Naive thymus-derived CD4-positive, alpha-beta T cell (primary cell): ENCODE results near the gene LIN7C. TPM values are rescaled to one million over a fixed set of nuclear protein-coding genes. Genes with fewer than 3 reads are reported as not detected.

Source experiments
- ATAC-seq: fragments of 150-1000 bp; cut with Tn5 transposase; 2 replicates; pipeline ENCODE4 v1.10.0; 2021; ENCODE audit warnings: mild to moderate bottlenecking, moderate library complexity
- CTCF ChIA-PET: fragments of 350-600 bp; sonication (Branson Sonifier 250); formaldehyde crosslinking; loops from one replicate; lab custom pipeline; 2021; ENCODE audit warnings: antibody characterized with exemption; lab: Charles Lee
- POLR2A ChIA-PET: fragments of 350-600 bp; sonication (Branson Sonifier 250); formaldehyde crosslinking; loops from one replicate; lab custom pipeline; 2021; ENCODE audit warnings: antibody characterized with exemption, inconsistent platforms; lab: Charles Lee
- DNase-seq, 9 donors: peaks; one replicate each; pipeline versions ENCODE4 v3.0.0 to v3.0.0-alpha.2; 2020 to 2022; ENCODE audit warnings: mixed read lengths in 1 of 9
- H3K27ac ChIP-seq: one replicate; pipeline ENCODE4 v1.7.0; 2013; ENCODE audit warnings: mild to moderate bottlenecking, low read depth, low read length, moderate library complexity
- H3K27me3 ChIP-seq, 2 donors: one replicate each; pipeline ENCODE4 v1.7.0; 2013; ENCODE audit warnings: low read length in 2 of 2, mild to moderate bottlenecking in 2 of 2, moderate library complexity in 2 of 2; ENCODE audit not compliant: control insufficient read depth in 2 of 2, insufficient read depth in 2 of 2
- H3K36me3 ChIP-seq, 3 experiments: 1 replicate in 2 of 3; 2 replicates in 1 of 3; pipeline ENCODE4 v1.7.0; 2013; ENCODE audit warnings: low read length in 3 of 3, mild to moderate bottlenecking in 3 of 3, moderate library complexity in 1 of 3; ENCODE audit not compliant: insufficient read depth in 3 of 3, control insufficient read depth in 2 of 3
- H3K4me1 ChIP-seq, 2 donors: one replicate each; pipeline ENCODE4 v1.7.0; 2013; ENCODE audit warnings: low read length in 2 of 2, mild to moderate bottlenecking in 2 of 2, moderate library complexity in 1 of 2; ENCODE audit not compliant: control insufficient read depth in 2 of 2, insufficient read depth in 2 of 2
- H3K4me3 ChIP-seq: 2 replicates; pipeline ENCODE4 v1.7.0; 2013; ENCODE audit warnings: mild to moderate bottlenecking, low read length
- H3K9me3 ChIP-seq, 3 experiments: 1 replicate in 2 of 3; 2 replicates in 1 of 3; pipeline ENCODE4 v1.7.0; 2013; ENCODE audit warnings: low read length in 3 of 3; ENCODE audit not compliant: control insufficient read depth in 2 of 3
- H3K27ac Mint-ChIP-seq, 9 donors: one replicate each; pipeline ENCODE4 v1.8.0; 2020 to 2022; ENCODE audit warnings: mixed read lengths in 9 of 9, mild to moderate bottlenecking in 8 of 9, moderate library complexity in 5 of 9, inconsistent platforms in 2 of 9
- H3K27me3 Mint-ChIP-seq, 5 donors: one replicate each; pipeline ENCODE4 v1.8.0; 2021 to 2022; ENCODE audit warnings: mixed read lengths in 5 of 5, mild to moderate bottlenecking in 1 of 5
- H3K36me3 Mint-ChIP-seq, 5 donors: one replicate each; pipeline ENCODE4 v1.8.0; 2020 to 2022; ENCODE audit warnings: mixed read lengths in 5 of 5, mild to moderate bottlenecking in 3 of 5, inconsistent platforms in 1 of 5
- H3K4me1 Mint-ChIP-seq, 7 donors: one replicate each; pipeline ENCODE4 v1.8.0; 2020 to 2022; ENCODE audit warnings: mixed read lengths in 7 of 7, mild to moderate bottlenecking in 3 of 7, inconsistent platforms in 1 of 7
- H3K4me3 Mint-ChIP-seq, 10 donors: one replicate each; pipeline ENCODE4 v1.8.0; 2020 to 2022; ENCODE audit warnings: mild to moderate bottlenecking in 10 of 10, mixed read lengths in 10 of 10, moderate library complexity in 6 of 10, inconsistent platforms in 2 of 10
- H3K9me3 Mint-ChIP-seq, 11 donors: one replicate each; pipeline ENCODE4 v1.8.0; 2020 to 2022; ENCODE audit warnings: mixed read lengths in 11 of 11, mild to moderate bottlenecking in 4 of 11, inconsistent platforms in 1 of 11, moderate library complexity in 1 of 11
- intact Hi-C, 2 donors: fragments of 100-400 bp; cut with micrococcal nuclease; formaldehyde crosslinking; loops; one replicate each; pipeline ENCODE4 v1.15.1; 2023
- polyA plus RNA-seq, 2 donors: library from polyadenylated mRNA; unstranded; fragments of 300-500 nt; fragmentation: Illumina TruSeq; gene quantifications; one replicate each; pipeline ENCODE4 v1.2.3, GENCODE V29; 2021
- total RNA-seq, 6 experiments: library from RNA in 5 of 6; stranded (reverse) in 5 of 6; gene quantifications; 1 replicate in 5 of 6; 2 replicates in 1 of 6; pipeline ENCODE4 v1.2.3 and lab custom pipeline; 2021 to 2026

LIN7C gene
- total and polyA plus RNA-seq, 7 experiments from 2014 or later: 11.5 to 31.3 (median 22.0) TPM

- Histone ChIP-seq H3K27ac (no peak overlapping the region), H3K27me3 (no peaks in the 10 kb centered on the region), H3K4me3 (no peak overlapping the region), H3K36me3 (no peaks in the 10 kb centered on the region), H3K9me3 (no peaks in the 10 kb centered on the region), H3K4me1 (peaks cover 4 to 9% of the 10 kb centered on the region in 2 donors)
- H3K27me3 Mint-ChIP-seq: peaks cover 0 to 30% (median 7%) of the 10 kb centered on the region in 5 donors
- no peaks in the 10 kb centered on the region for H3K9me3 Mint-ChIP-seq
- no peak overlapping the region for H3K27ac Mint-ChIP-seq
- peaks cover 0 to 2% (median 0%) of the 10 kb centered on the region in 5 donors for H3K36me3 Mint-ChIP-seq
- ChIA-PET CTCF (interaction anchor here (1.5 kb wide), 1 partner anchor 10 kb away, joined by 4 read pairs; no protein-coding TSS in a partner anchor), POLR2A (no interaction called here)
- intact Hi-C loops: no loop called here
- H3K4me1 Mint-ChIP-seq: peaks cover 6 to 20% (median 19%) of the 10 kb centered on the region in 7 donors
- no peak overlapping the region for H3K4me3 Mint-ChIP-seq
- DNase-seq: no peak
- no peak for ATAC-seq
Observed at GRCh38 chr11:27475622-27476021, 30.9 kb downstream of the LIN7C start.

GRCh38 chr11:27473017-27473406 is 33.6 kb downstream of the LIN7C start:
- peak overlapping the region; percentile 88 to 98 (median 96) for H3K4me3 Mint-ChIP-seq
- peaks cover 0 to 2% (median 0%) of the 10 kb centered on the region in 5 donors for H3K36me3 Mint-ChIP-seq
- peaks cover 0 to 55% (median 7%) of the 10 kb centered on the region in 5 donors for H3K27me3 Mint-ChIP-seq
- H3K9me3 Mint-ChIP-seq: no peaks in the 10 kb centered on the region
- H3K4me3 ChIP-seq: no peak overlapping the region
- no peak overlapping the region for H3K27ac ChIP-seq
- ChIA-PET CTCF (interaction anchor here (0.6 to 1.4 kb wide), 2 partner anchors 13 to 106 kb away, joined by 3 to 8 read pairs; no protein-coding TSS in a partner anchor), POLR2A (interaction anchor here (1.5 kb wide), 1 partner anchor 13 kb away, joined by 3 read pairs; no protein-coding TSS in a partner anchor)
- ATAC-seq: no peak
- peaks cover 4 to 10% of the 10 kb centered on the region in 2 donors for H3K4me1 ChIP-seq
- H3K27me3 ChIP-seq: no peaks in the 10 kb centered on the region
- DNase-seq: no peak
- H3K27ac Mint-ChIP-seq: peak overlapping the region in 7 of 9 donors; percentile 60 to 90 (median 77)
- H3K36me3 ChIP-seq: no peaks in the 10 kb centered on the region
- intact Hi-C loops: loop anchor here in 1 of 2 donors (2.0 kb wide), 1 partner anchor 34 kb away; the partner anchor contains the start of gene LIN7C
- H3K9me3 ChIP-seq: no peaks in the 10 kb centered on the region
- H3K4me1 Mint-ChIP-seq: peaks cover 6 to 29% (median 21%) of the 10 kb centered on the region in 7 donors

- peaks cover 6 to 29% (median 21%) of the 10 kb centered on the region in 7 donors for H3K4me1 Mint-ChIP-seq
- DNase-seq (peak; percentile 33 to 79 (median 70)), ATAC-seq (peak; percentile 90)
- H3K27ac ChIP-seq: peak within 1 kb of the TSS; percentile 33
- no peaks in the 10 kb centered on the region for H3K36me3 ChIP-seq
- peak within 1 kb of the TSS; percentile 18 to 90 (median 77) for H3K27ac Mint-ChIP-seq
- H3K4me1 ChIP-seq: peaks cover 4 to 10% of the 10 kb centered on the region in 2 donors
- H3K9me3 ChIP-seq: no peaks in the 10 kb centered on the region
- peak within 1 kb of the TSS; percentile 73 for H3K4me3 ChIP-seq
- no peaks in the 10 kb centered on the region for H3K9me3 Mint-ChIP-seq
- H3K36me3 Mint-ChIP-seq: peaks cover 0 to 2% (median 0%) of the 10 kb centered on the region in 5 donors
- POLR2A ChIA-PET: interaction anchor here (0.7 to 1.5 kb wide), 2 partner anchors 14 to 129 kb away, joined by 3 read pairs; no protein-coding TSS in a partner anchor
- CTCF ChIA-PET: interaction anchor here (0.6 to 1.4 kb wide), 2 partner anchors 14 to 106 kb away, joined by 3 to 8 read pairs; no protein-coding TSS in a partner anchor
- peak within 1 kb of the TSS; percentile 88 to 98 (median 96) for H3K4me3 Mint-ChIP-seq
- H3K27me3 ChIP-seq: no peaks in the 10 kb centered on the region
- H3K27me3 Mint-ChIP-seq: peaks cover 0 to 59% (median 7%) of the 10 kb centered on the region in 5 donors
- intact Hi-C loops: loop anchor here (1.0 to 2.0 kb wide), 4 partner anchors 14 to 109 kb away; partner anchors contain the start of genes LIN7C (in 2 of the 2) and CCDC34 (in 1 of the 2)
Observed at GRCh38 chr11:27472398-27473016, 34.1 kb downstream of the LIN7C start, which contains the start of gene LGR4. LGR4 (minus strand) TSS chr11:27472790; CDS start chr11:27472302, 488 bp downstream.

- H3K4me3 Mint-ChIP-seq: peak overlapping the region; percentile 60 to 93 (median 80)
- peaks cover 0 to 59% (median 7%) of the 10 kb centered on the region in 5 donors for H3K27me3 Mint-ChIP-seq
- H3K4me1 Mint-ChIP-seq: peaks cover 6 to 29% (median 21%) of the 10 kb centered on the region in 7 donors
- ChIA-PET CTCF (interaction anchor here (1.4 kb wide), 1 partner anchor 14 kb away, joined by 8 read pairs; no protein-coding TSS in a partner anchor), POLR2A (interaction anchor here (0.7 to 1.5 kb wide), 2 partner anchors 15 to 129 kb away, joined by 3 read pairs; no protein-coding TSS in a partner anchor)
- H3K4me3 ChIP-seq: peak overlapping the region; percentile 73
- peaks cover 0 to 2% (median 0%) of the 10 kb centered on the region in 5 donors for H3K36me3 Mint-ChIP-seq
- intact Hi-C loops: loop anchor here (1.0 to 2.0 kb wide), 5 partner anchors 15 to 637 kb away; partner anchors contain the start of genes LIN7C (in 2 of the 2), CCDC34 (in 1 of the 2), KIF18A (in 1 of the 2) and METTL15 (in 1 of the 2)
- H3K27ac Mint-ChIP-seq: peak overlapping the region in 4 of 9 donors; percentile 0 to 40 (median 11)
- peaks cover 4 to 10% of the 10 kb centered on the region in 2 donors for H3K4me1 ChIP-seq
- H3K36me3 ChIP-seq: no peaks in the 10 kb centered on the region
- no peaks in the 10 kb centered on the region for H3K9me3 Mint-ChIP-seq
- no peaks in the 10 kb centered on the region for H3K9me3 ChIP-seq
- DNase-seq (peak in 6 of 9 donors; percentile 6 to 21 (median 15)), ATAC-seq (peak; percentile 68)
- no peaks in the 10 kb centered on the region for H3K27me3 ChIP-seq
- peak overlapping the region; percentile 33 for H3K27ac ChIP-seq
Observed at GRCh38 chr11:27471589-27472397, 34.8 kb downstream of the LIN7C start.

GRCh38 chr11:27470826-27471588 is 35.6 kb downstream of the LIN7C start:
- CTCF ChIA-PET: no interaction called here
- peaks cover 6 to 29% (median 21%) of the 10 kb centered on the region in 7 donors for H3K4me1 Mint-ChIP-seq
- H3K27me3 Mint-ChIP-seq: peaks cover 0 to 59% (median 12%) of the 10 kb centered on the region in 5 donors
- POLR2A ChIA-PET: no interaction called here
- no peaks in the 10 kb centered on the region for H3K9me3 ChIP-seq
- intact Hi-C loops: loop anchor here in 1 of 2 donors (1.0 kb wide), 1 partner anchor 637 kb away; the partner anchor contains the start of genes KIF18A and METTL15
- peak overlapping the region; percentile 60 to 92 (median 80) for H3K4me3 Mint-ChIP-seq
- peak in 3 of 9 donors; percentile 3 to 16 (median 7) for DNase-seq
- H3K27ac ChIP-seq: peak overlapping the region; percentile 31
- peak overlapping the region in 2 of 9 donors; percentile 0 to 1 for H3K27ac Mint-ChIP-seq
- no peaks in the 10 kb centered on the region for H3K27me3 ChIP-seq
- peaks cover 0 to 2% (median 0%) of the 10 kb centered on the region in 5 donors for H3K36me3 Mint-ChIP-seq
- no peaks in the 10 kb centered on the region for H3K36me3 ChIP-seq
- peak overlapping the region; percentile 51 for H3K4me3 ChIP-seq
- no peaks in the 10 kb centered on the region for H3K9me3 Mint-ChIP-seq
- peaks cover 4 to 10% of the 10 kb centered on the region in 2 donors for H3K4me1 ChIP-seq
- ATAC-seq: no peak
